Ishikawa (cell line): ENCODE data around the gene SRCIN1.

ENCODE experiments used
- CEBPB ChIP-seq: IDR thresholded peaks from 2 replicates; pipeline ENCODE4 v1.6.1; 2012
- CREB1 ChIP-seq: IDR thresholded peaks from 2 replicates; pipeline ENCODE4 v1.6.1; 2012; ENCODE audit warnings: low read depth
- EGR1 ChIP-seq: IDR thresholded peaks from 2 replicates; pipeline ENCODE4 v1.6.1; 2012
- EP300 ChIP-seq: IDR thresholded peaks from 2 replicates; pipeline ENCODE4 v1.6.1; 2012; ENCODE audit warnings: borderline replicate concordance
- FOXM1 ChIP-seq: IDR thresholded peaks from 2 replicates; pipeline ENCODE4 v1.6.1; 2012; ENCODE audit warnings: low read depth, borderline replicate concordance
- NFIC ChIP-seq: IDR thresholded peaks from 2 replicates; pipeline ENCODE4 v1.6.1; 2012
- RAD21 ChIP-seq: IDR thresholded peaks from 2 replicates; pipeline ENCODE4 v1.6.1; 2012; ENCODE audit warnings: low read depth
- REST ChIP-seq: IDR thresholded peaks from 2 replicates; pipeline ENCODE4 v1.6.1; 2012; ENCODE audit warnings: low read depth, mild to moderate bottlenecking
- TAF1 ChIP-seq: IDR thresholded peaks from 2 replicates; pipeline ENCODE4 v1.6.1; 2012; ENCODE audit warnings: low read depth, mild to moderate bottlenecking
- TCF12 ChIP-seq: IDR thresholded peaks from 2 replicates; pipeline ENCODE4 v1.6.1; 2012; ENCODE audit warnings: low read depth
- TEAD4 ChIP-seq: IDR thresholded peaks from 2 replicates; pipeline ENCODE4 v1.6.1; 2012
- USF1 ChIP-seq: IDR thresholded peaks from 2 replicates; pipeline ENCODE4 v1.6.1; 2012
- YY1 ChIP-seq: IDR thresholded peaks from 2 replicates; pipeline ENCODE4 v1.6.1; 2012; ENCODE audit warnings: low read depth
- ZBTB7A ChIP-seq: IDR thresholded peaks from 2 replicates; pipeline ENCODE4 v1.6.1; 2012; ENCODE audit warnings: low read depth
- TF ChIP-seq, protein P1 (sequence below): IDR thresholded peaks from 2 replicates; pipeline ENCODE4 v1.6.1; 2012

SRCIN1 gene

DNA sequence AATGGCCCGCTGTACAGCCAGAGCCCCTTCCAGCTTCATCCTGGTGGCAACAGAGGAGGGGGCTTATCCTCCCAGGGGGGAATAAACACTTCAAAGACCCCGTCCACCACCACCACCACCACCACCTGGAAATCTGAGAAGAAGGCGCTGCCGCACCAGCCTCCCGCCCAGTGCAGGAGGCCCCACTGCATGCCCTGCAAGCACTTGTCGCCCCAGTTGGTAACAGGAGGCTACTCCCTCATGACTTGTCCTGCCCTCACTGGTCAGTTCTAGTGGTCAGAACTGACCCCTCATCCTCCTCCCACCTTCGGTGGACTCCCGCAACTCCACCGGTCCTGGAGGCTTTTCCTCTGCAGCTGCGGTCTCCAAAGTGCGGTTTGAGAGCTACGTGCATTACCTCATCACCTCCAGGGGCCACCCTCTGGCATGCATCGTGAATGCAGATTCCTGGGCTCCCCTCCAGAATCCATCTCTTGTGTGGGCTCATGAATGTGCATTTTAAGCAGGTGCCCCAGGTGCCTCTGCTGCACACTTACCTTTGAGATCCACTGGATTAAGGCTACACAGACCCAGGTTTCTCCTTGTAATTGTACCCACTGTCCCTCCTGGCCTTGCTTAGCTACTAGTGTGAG, 71.8 kb downstream of the SRCIN1 start:
- TF ChIP-seq NFIC (no peak), TEAD4 (no peak), CREB1 (no peak), FOXM1 (no peak), USF1 (no peak)
- TF ChIP-seq, protein P1, sequence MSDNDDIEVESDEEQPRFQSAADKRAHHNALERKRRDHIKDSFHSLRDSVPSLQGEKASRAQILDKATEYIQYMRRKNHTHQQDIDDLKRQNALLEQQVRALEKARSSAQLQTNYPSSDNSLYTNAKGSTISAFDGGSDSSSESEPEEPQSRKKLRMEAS = no peak

DNA sequence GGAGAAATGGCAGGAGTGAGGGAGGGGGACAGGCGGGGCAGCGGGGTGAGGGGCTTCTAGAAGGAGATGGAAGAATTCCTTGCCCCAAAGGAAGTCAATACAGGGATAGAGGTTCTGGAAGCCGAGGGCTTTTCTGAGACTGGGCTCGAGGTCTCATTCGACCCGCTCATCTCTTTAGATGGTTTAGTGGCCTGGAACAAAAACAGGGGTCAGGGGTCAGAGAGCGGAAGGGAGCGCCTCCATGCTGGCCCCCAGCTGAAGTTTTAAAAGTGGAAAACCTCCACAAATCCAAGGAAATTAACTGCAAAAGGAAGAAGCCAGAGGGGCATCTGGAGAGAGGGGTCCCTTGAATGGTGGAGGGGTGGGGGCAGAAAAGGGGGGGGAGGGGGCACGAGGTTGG, 72.5 kb downstream of the SRCIN1 start:
- TF ChIP-seq, protein P1 = no peak
- TF ChIP-seq NFIC (no peak), EGR1 (no peak), TEAD4 (no peak), FOXM1 (no peak), CREB1 (no peak), TAF1 (no peak), RAD21 (no peak), ZBTB7A (no peak), REST (no peak), EP300 (no peak), USF1 (no peak), YY1 (no peak), CEBPB (no peak), TCF12 (no peak)

DNA sequence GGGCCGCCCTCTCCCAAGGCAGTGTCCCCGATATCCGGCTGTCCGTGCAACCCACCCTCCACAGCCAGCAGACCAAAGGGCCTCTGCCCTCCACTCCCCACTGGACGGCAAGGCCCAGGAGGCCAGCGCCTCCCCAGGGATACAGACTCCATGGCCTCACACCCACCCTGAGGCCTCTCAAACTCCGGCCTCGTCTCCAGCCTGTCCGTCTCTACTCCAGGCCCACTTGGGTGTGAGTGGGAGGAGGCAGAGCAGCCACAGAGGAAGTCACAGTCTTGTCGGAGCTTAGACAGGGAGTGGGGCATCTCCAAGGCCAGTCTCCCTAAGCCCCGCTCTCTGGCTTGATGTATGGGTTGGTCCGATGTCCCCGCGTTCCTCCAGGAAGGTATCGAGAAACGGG, 73.3 kb downstream of the SRCIN1 start:
- TF ChIP-seq FOXM1 (no peak), CREB1 (no peak), REST (no peak), EP300 (no peak), TAF1 (no peak), YY1 (no peak), ZBTB7A (no peak), EGR1 (no peak), USF1 (no peak), NFIC (no peak), CEBPB (no peak), TCF12 (no peak), TEAD4 (no peak), RAD21 (no peak)
- TF ChIP-seq, protein P1 = no peak

DNA sequence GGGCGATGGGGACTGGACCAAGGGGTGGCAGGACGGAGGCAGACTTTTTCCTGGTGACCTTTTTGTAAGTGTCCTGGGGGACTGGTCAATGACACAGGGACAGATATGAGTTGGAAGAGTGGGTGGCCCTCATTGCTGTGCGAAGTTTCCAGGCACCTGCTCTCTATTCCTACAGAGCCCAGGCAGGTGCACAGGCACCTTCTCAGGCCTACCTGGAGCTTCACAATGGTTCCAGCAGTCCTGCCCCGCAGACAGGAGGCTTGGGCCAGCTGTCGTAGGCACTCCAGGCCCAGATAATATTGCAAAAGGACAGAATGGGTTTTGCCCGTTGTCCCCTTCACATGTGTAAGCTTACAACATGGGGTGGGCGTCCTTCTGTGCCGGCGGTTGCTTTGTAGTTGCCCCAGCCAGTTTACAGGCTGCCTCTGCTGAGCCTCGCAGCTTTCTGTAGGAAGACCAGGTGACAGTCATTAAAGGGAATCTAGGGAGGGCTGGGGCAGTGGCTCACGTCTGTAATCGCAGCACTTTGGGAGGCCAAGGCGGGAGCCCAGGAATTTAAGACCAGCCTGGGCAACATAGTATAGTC, 93.2 kb downstream of the SRCIN1 start:
- TF ChIP-seq CEBPB (no peak), TAF1 (no peak), TEAD4 (no peak), REST (no peak), NFIC (no peak), TCF12 (no peak), EGR1 (no peak), RAD21 (no peak), ZBTB7A (no peak), EP300 (no peak), CREB1 (no peak), USF1 (no peak), YY1 (no peak), FOXM1 (no peak)
- TF ChIP-seq, protein P1 = no peak
